HepG2 (cell line): ENCODE data around the gene AKT2. TPM values are rescaled to one million over a fixed set of nuclear protein-coding genes. Genes with fewer than 3 reads are reported as not detected.
A peak's percentile ranks its signal among the peaks of the same experiment; 100 is the strongest.

Experiments
- ASH2L ChIP-seq: fragments of 300-600, 200-600 bp; sonication (generic); IDR thresholded peaks from 2 replicates; pipeline ENCODE4 v1.7.0; 2017; ENCODE audit warnings: low read depth, mild to moderate bottlenecking, moderate library complexity, mixed read lengths, low read length; ENCODE audit not compliant: insufficient read length
- EP300 ChIP-seq, 3 experiments: sonication (generic) in 1 of 3; formaldehyde crosslinking in 1 of 3; IDR thresholded peaks; 2 replicates each; pipeline versions ENCODE4 v1.5.1 to v1.6.1; 2011 to 2020; ENCODE audit warnings: low read depth in 2 of 3, low read length in 2 of 3, borderline replicate concordance in 1 of 3, improper control_type of control experiment in 1 of 3, mild to moderate bottlenecking in 1 of 3, missing genetic modification reagents in 1 of 3, moderate library complexity in 1 of 3
- ESRRA ChIP-seq: sonication (generic); formaldehyde crosslinking; IDR thresholded peaks from 2 replicates; pipeline ENCODE4 v1.5.1; 2020; ENCODE audit warnings: mild to moderate bottlenecking, low read depth, missing genetic modification reagents
- FOXA1 ChIP-seq, 2 experiments: fragments of 450-650 bp in 1 of 2; sonication (generic) in 1 of 2; formaldehyde crosslinking in 1 of 2; IDR thresholded peaks; 2 replicates each; pipeline versions ENCODE4 v1.4.0 to v1.6.1; 2016 to 2020; ENCODE audit warnings: missing genetic modification reagents in 1 of 2
- FOXA3 ChIP-seq: IDR thresholded peaks from 2 replicates; pipeline ENCODE4 v1.6.1; 2016; ENCODE audit warnings: missing genetic modification reagents, missing compliant biosample characterization
- FOXP1 ChIP-seq, 2 experiments: fragments of 450-650 bp in 1 of 2; IDR thresholded peaks; 2 replicates each; pipeline ENCODE4 v1.6.1; 2017 to 2018; ENCODE audit warnings: antibody characterized with exemption in 1 of 2
- HDAC1 ChIP-seq: sonication (generic); formaldehyde crosslinking; IDR thresholded peaks from 2 replicates; pipeline ENCODE4 v1.5.1; 2020; ENCODE audit warnings: mild to moderate bottlenecking, missing genetic modification reagents
- IRF2 ChIP-seq: IDR thresholded peaks from 2 replicates; pipeline ENCODE4 v1.6.1; 2018; ENCODE audit warnings: missing genetic modification reagents, missing compliant biosample characterization
- IRX3 ChIP-seq: sonication (generic); formaldehyde crosslinking; IDR thresholded peaks from 2 replicates; pipeline ENCODE4 v1.8.1; 2023; ENCODE audit warnings: mild to moderate bottlenecking, low read depth, missing genetic modification reagents, borderline replicate concordance
- MAF1 ChIP-seq: sonication (generic); formaldehyde crosslinking; IDR thresholded peaks from 2 replicates; pipeline ENCODE4 v1.5.0; 2020; ENCODE audit warnings: missing genetic modification reagents, borderline replicate concordance
- MLLT10 ChIP-seq: sonication (generic); formaldehyde crosslinking; IDR thresholded peaks from 2 replicates; pipeline ENCODE4 v1.4.0; 2020; ENCODE audit warnings: missing genetic modification reagents
- NCOA1 ChIP-seq: sonication (generic); formaldehyde crosslinking; IDR thresholded peaks from 2 replicates; pipeline ENCODE4 v1.9.0; 2021; ENCODE audit warnings: missing genetic modification reagents
- PHF8 ChIP-seq: sonication (generic); formaldehyde crosslinking; IDR thresholded peaks from 2 replicates; pipeline ENCODE4 v1.5.0; 2020; ENCODE audit warnings: missing genetic modification reagents
- POGK ChIP-seq: sonication (generic); formaldehyde crosslinking; conservative IDR thresholded peaks from 2 replicates; pipeline ENCODE4 v1.8.0; 2022; ENCODE audit warnings: mild to moderate bottlenecking, moderate library complexity, missing genetic modification reagents
- SNAPC2 ChIP-seq: sonication (generic); formaldehyde crosslinking; IDR thresholded peaks from 2 replicates; pipeline ENCODE4 v1.8.1; 2022; ENCODE audit warnings: mild to moderate bottlenecking, missing genetic modification reagents
- ZBED4 ChIP-seq: sonication (generic); formaldehyde crosslinking; IDR thresholded peaks from 2 replicates; pipeline ENCODE4 v1.4.0; 2020; ENCODE audit warnings: missing genetic modification reagents, borderline replicate concordance
- ZBTB7B ChIP-seq: sonication (generic); formaldehyde crosslinking; IDR thresholded peaks from 2 replicates; pipeline ENCODE4 v1.4.0; 2020; ENCODE audit warnings: missing genetic modification reagents
- ZFP90 ChIP-seq: sonication (generic); formaldehyde crosslinking; IDR thresholded peaks from 2 replicates; pipeline ENCODE4 v1.8.0; 2022; ENCODE audit warnings: missing genetic modification reagents, mild to moderate bottlenecking, inconsistent platforms, borderline replicate concordance
- ZNF331 ChIP-seq: sonication (generic); formaldehyde crosslinking; IDR thresholded peaks from 2 replicates; pipeline ENCODE4 v1.4.0; 2020; ENCODE audit warnings: missing genetic modification reagents
- ZNF460 ChIP-seq: sonication (generic); formaldehyde crosslinking; IDR thresholded peaks from 2 replicates; pipeline ENCODE4 v1.5.1; 2020; ENCODE audit warnings: missing genetic modification reagents, mild to moderate bottlenecking, borderline replicate concordance
- ZNF496 ChIP-seq: sonication (generic); formaldehyde crosslinking; IDR thresholded peaks from 2 replicates; pipeline ENCODE4 v1.8.1; 2023; ENCODE audit warnings: mild to moderate bottlenecking, moderate library complexity, missing genetic modification reagents; ENCODE audit not compliant: insufficient replicate concordance
- ZNF543 ChIP-seq: sonication (generic); formaldehyde crosslinking; IDR thresholded peaks from 2 replicates; pipeline ENCODE4 v1.4.0; 2020; ENCODE audit warnings: mild to moderate bottlenecking, missing genetic modification reagents
- ZNF615 ChIP-seq: sonication (generic); formaldehyde crosslinking; IDR thresholded peaks from 2 replicates; pipeline ENCODE4 v1.5.0; 2020; ENCODE audit warnings: mild to moderate bottlenecking, missing genetic modification reagents, borderline replicate concordance
- ZNF616 ChIP-seq: sonication (generic); formaldehyde crosslinking; IDR thresholded peaks from 2 replicates; pipeline ENCODE4 v1.5.0; 2020; ENCODE audit warnings: low read depth, mild to moderate bottlenecking, missing genetic modification reagents
- ZNF703 ChIP-seq: sonication (generic); formaldehyde crosslinking; IDR thresholded peaks from 2 replicates; pipeline ENCODE4 v1.5.1; 2020; ENCODE audit warnings: missing genetic modification reagents, mild to moderate bottlenecking, moderate library complexity, borderline replicate concordance
- polyA plus RNA-seq, 8 experiments: library from polyadenylated mRNA; depleted of rRNA in 3 of 8; stranded (reverse) in 7 of 8; unstranded in 1 of 8; fragments of >200 nt; fragmentation: Illumina TruSeq in 4 of 8; extraction: Trizol in 4 of 8; gene quantifications; 2 replicates each; pipeline versions ENCODE4 v1.2.1 to v1.2.3, GENCODE V29; 2011 to 2016; ENCODE audit warnings: low read depth in 4 of 8, missing spikeins in 1 of 8, mixed read lengths in 1 of 8; ENCODE audit not compliant: insufficient read depth in 1 of 8
- total RNA-seq, 5 experiments: library from RNA; depleted of rRNA; stranded (reverse); fragments of >200 nt; fragmentation: Illumina TruSeq; extraction: Trizol; gene quantifications; 2 replicates each; pipeline ENCODE4 v1.2.3, GENCODE V29; 2016; ENCODE audit warnings: low read depth in 1 of 5

Gene AKT2
- total and polyA plus RNA-seq, 2 of the 13 experiments (the other 11 are each of a cell fraction or from before 2014, with no cell fraction given) = 82.1 to 173 TPM

- TF ChIP-seq NCOA1 (CRISPR knock-in tag) (no peak), ZNF543 (CRISPR knock-in tag) (no peak), MLLT10 (CRISPR knock-in tag) (no peak), ZNF703 (no peak), PHF8 (CRISPR knock-in tag) (no peak), ZBED4 (CRISPR knock-in tag) (no peak), MAF1 (CRISPR knock-in tag) (no peak), FOXA3 (peak; percentile 33; the same call in 1 of the 2 replicates), ZNF496 (CRISPR knock-in tag) (no peak), FOXA1 (IDR thresholded peaks at IDR 0.05) (no peak), FOXA1 (CRISPR knock-in tag; IDR thresholded peaks at IDR 0.05) (peak; percentile 35; the same call in 1 of the 2 replicates), ZFP90 (no peak), ZNF460 (no peak), SNAPC2 (no peak), POGK (CRISPR knock-in tag) (no peak), EP300 (IDR thresholded peaks at IDR 0.05; ENCODE audit: low read depth in 2 of 2, low read length in 2 of 2) (peak in 1 of 2 experiments; percentile 67; a peak in 3 of 4 replicates), EP300 (CRISPR knock-in tag; IDR thresholded peaks at IDR 0.05; ENCODE audit: borderline replicate concordance) (0 out of 2 replicates have a peak, but pooled peaks have one; percentile 47), IRF2 (no peak; the same call in 1 of the 2 replicates), ESRRA (no peak), HDAC1 (CRISPR knock-in tag) (no peak; the same call in 1 of the 2 replicates), ZNF331 (CRISPR knock-in tag) (peak; percentile 46; the same call in 1 of the 2 replicates), IRX3 (CRISPR knock-in tag) (no peak), ZNF616 (CRISPR knock-in tag) (no peak), ASH2L (peak; percentile 60), FOXP1 (IDR thresholded peaks at IDR 0.05) (no peak), FOXP1 (CRISPR knock-in tag; IDR thresholded peaks at IDR 0.05) (peak; percentile 38; the same call in 1 of the 2 replicates), ZNF615 (CRISPR knock-in tag) (no peak), ZBTB7B (CRISPR knock-in tag) (0 out of 2 replicates have a peak, but pooled peaks have one; percentile 36)
Measured at GRCh38 chr19:40253611-40254092, 31.5 kb downstream of the AKT2 start (continued).
